ENCODE measurements around the gene CLPTM1L. TPM values are rescaled to one million over a fixed set of nuclear protein-coding genes. Genes with fewer than 3 reads are reported as not detected.

CLPTM1L gene
- polyA plus RNA-seq, 1 experiment: 145 TPM

- DNase-seq (ENCODE audit: low read depth): no peak
These were observed 34.8 kb downstream of the CLPTM1L start for GRCh38 chr5:1310118-1310517.

GRCh38 chr5:1304033-1304432, 40.9 kb downstream of the CLPTM1L start:
- Histone ChIP-seq H3K27me3 (ENCODE audit: control insufficient read depth, insufficient read depth, low read length) (peaks cover 5% of the 10 kb centered on the region), H3K36me3 (ENCODE audit: control insufficient read depth, insufficient read depth, low read length) (no peaks in the 10 kb centered on the region), H3K4me3 (ENCODE audit: low read depth, low read length) (no peak overlapping the region)
- no peak for DNase-seq (ENCODE audit: low read depth)
- CTCF ChIA-PET: interaction anchor here (1.2 kb wide), 1 partner anchor 21 kb away, joined by 4 read pairs; no protein-coding TSS in a partner anchor
- POLR2A ChIA-PET: no interaction called here
- TF ChIP-seq CTCF (IDR thresholded peaks at IDR 0.05; ENCODE audit: insufficient read depth, low read depth, low read length): no peak

More at GRCh38 chr5:1310118-1310517, 34.8 kb downstream of the CLPTM1L start:
- ChIA-PET POLR2A (no interaction called here), CTCF (interaction anchor here (0.7 kb wide), 1 partner anchor 9 kb away, joined by 3 read pairs; no protein-coding TSS in a partner anchor)
- H3K36me3 ChIP-seq (ENCODE audit: control insufficient read depth, insufficient read depth, low read length): no peaks in the 10 kb centered on the region
- H3K4me3 ChIP-seq (ENCODE audit: low read depth, low read length): no peak overlapping the region
- no peak for TF ChIP-seq CTCF (IDR thresholded peaks at IDR 0.05; ENCODE audit: insufficient read depth, low read depth, low read length)
- H3K27me3 ChIP-seq (ENCODE audit: control insufficient read depth, insufficient read depth, low read length): peaks cover 4% of the 10 kb centered on the region

- no peak overlapping the region for H3K4me3 ChIP-seq (ENCODE audit: low read depth, low read length)
- peaks cover 5% of the 10 kb centered on the region for H3K27me3 ChIP-seq (ENCODE audit: control insufficient read depth, insufficient read depth, low read length)
- no peak for DNase-seq (ENCODE audit: low read depth)
- no peak for TF ChIP-seq CTCF (IDR thresholded peaks at IDR 0.05; ENCODE audit: insufficient read depth, low read depth, low read length)
- CTCF ChIA-PET: no interaction called here
- H3K36me3 ChIP-seq (ENCODE audit: control insufficient read depth, insufficient read depth, low read length): no peaks in the 10 kb centered on the region
- POLR2A ChIA-PET: no interaction called here
These were observed 42.6 kb downstream of the CLPTM1L start for GRCh38 chr5:1302258-1302657.

- Histone ChIP-seq H3K36me3 (ENCODE audit: control insufficient read depth, insufficient read depth, low read length) (no peaks in the 10 kb centered on the region), H3K4me3 (ENCODE audit: low read depth, low read length) (no peak overlapping the region), H3K27me3 (ENCODE audit: control insufficient read depth, insufficient read depth, low read length) (peaks cover 5% of the 10 kb centered on the region)
- ChIA-PET POLR2A (no interaction called here), CTCF (no interaction called here)
- DNase-seq (ENCODE audit: low read depth): no peak
- no peak for TF ChIP-seq CTCF (IDR thresholded peaks at IDR 0.05; ENCODE audit: insufficient read depth, low read depth, low read length)
These were observed 44.3 kb downstream of the CLPTM1L start for GRCh38 chr5:1300581-1301083.

GRCh38 chr5:1299961-1300360, 44.9 kb downstream of the CLPTM1L start:
- Histone ChIP-seq H3K36me3 (ENCODE audit: control insufficient read depth, insufficient read depth, low read length) (no peaks in the 10 kb centered on the region), H3K4me3 (ENCODE audit: low read depth, low read length) (no peak overlapping the region), H3K27me3 (ENCODE audit: control insufficient read depth, insufficient read depth, low read length) (peaks cover 9% of the 10 kb centered on the region)
- DNase-seq (ENCODE audit: low read depth): no peak
- ChIA-PET POLR2A (no interaction called here), CTCF (no interaction called here)
- TF ChIP-seq CTCF (IDR thresholded peaks at IDR 0.05; ENCODE audit: insufficient read depth, low read depth, low read length): no peak
